HL-60 (cell line): Measurements from ENCODE around the gene FANCC.

Experiments used
- DNase-seq, 2 experiments: peaks; one replicate each; pipeline ENCODE4 v3.0.0-alpha.2; 2010 to 2020; ENCODE audit warnings: low read depth in 1 of 2, low spot score in 1 of 2
- H3K27ac ChIP-seq: fragments of 250-450 bp; sonication (Bioruptor Pico); replicated peaks from 2 replicates; pipeline ENCODE4 v1.5.1; 2020; ENCODE audit warnings: mild to moderate bottlenecking, moderate library complexity
- H3K27me3 ChIP-seq: fragments of 250-450 bp; sonication (Bioruptor Pico); 2 replicates; pipeline ENCODE4 v1.5.1; 2021; ENCODE audit warnings: mild to moderate bottlenecking, moderate library complexity; ENCODE audit not compliant: insufficient read depth, poor library complexity, severe bottlenecking
- H3K4me3 ChIP-seq: replicated peaks from 2 replicates; pipeline ENCODE4 v1.5.1; 2011; ENCODE audit warnings: mild to moderate bottlenecking, control low read depth, low read length; ENCODE audit not compliant: insufficient read depth
- CTCF ChIP-seq: IDR thresholded peaks from one replicate; pipeline ENCODE4 v1.5.1; 2011; ENCODE audit warnings: low read length, control low read depth, inconsistent platforms; ENCODE audit not compliant: insufficient read depth
- GABPA ChIP-seq: IDR thresholded peaks from 2 replicates; pipeline ENCODE4 v1.6.1; 2012; ENCODE audit warnings: low read depth
- POLR2AphosphoS5 ChIP-seq: IDR thresholded peaks from 2 replicates; pipeline ENCODE4 v1.6.1; 2012; ENCODE audit warnings: low read depth
- REST ChIP-seq: IDR thresholded peaks from 2 replicates; pipeline ENCODE4 v1.6.1; 2012; ENCODE audit warnings: low read depth; ENCODE audit not compliant: insufficient replicate concordance
- SPI1 ChIP-seq: IDR thresholded peaks from 2 replicates; pipeline ENCODE4 v1.6.1; 2012; ENCODE audit warnings: low read depth, mild to moderate bottlenecking, borderline replicate concordance

FANCC gene

GRCh38 chr9:95249986-95250385 is 67.5 kb downstream of the FANCC start:
- no peak for DNase-seq
- Histone ChIP-seq H3K27me3 (no peaks in the 10 kb centered on the region), H3K4me3 (no peak overlapping the region), H3K27ac (no peak overlapping the region)
- TF ChIP-seq GABPA (no peak), REST (no peak), CTCF (no peak), SPI1 (no peak), POLR2AphosphoS5 (no peak)

GRCh38 chr9:95246547-95246946 is 71.0 kb downstream of the FANCC start:
- Histone ChIP-seq H3K4me3 (no peak overlapping the region), H3K27ac (no peak overlapping the region), H3K27me3 (no peaks in the 10 kb centered on the region)
- TF ChIP-seq SPI1 (no peak), REST (no peak), GABPA (no peak), CTCF (no peak), POLR2AphosphoS5 (no peak)
- DNase-seq: no peak

- TF ChIP-seq GABPA: no peak
- no peak for TF ChIP-seq SPI1
- no peak for TF ChIP-seq CTCF
- TF ChIP-seq POLR2AphosphoS5: no peak
- TF ChIP-seq REST: no peak
- Histone ChIP-seq H3K4me3 (no peak overlapping the region), H3K27ac (no peak overlapping the region), H3K27me3 (no peaks in the 10 kb centered on the region)
- no peak for DNase-seq
These were observed 74.9 kb downstream of the FANCC start for GRCh38 chr9:95242613-95243012.
